K562 (cell line): Measurements from ENCODE around the gene SLC2A4RG. TPM values are rescaled to one million over a fixed set of nuclear protein-coding genes. Genes with fewer than 3 reads are reported as not detected.

ENCODE experiments used
- CCNT2 ChIP-seq: IDR thresholded peaks from 2 replicates; pipeline ENCODE4 v1.6.1; 2011; ENCODE audit warnings: borderline replicate concordance, low read depth, mild to moderate bottlenecking, moderate library complexity, mixed read lengths, low read length; ENCODE audit not compliant: insufficient read length; ENCODE audit errors: extremely low read depth
- ETV6 ChIP-seq, 3 experiments: fragments of 150-350 bp in 1 of 3; sonication (generic) in 1 of 3; formaldehyde crosslinking in 1 of 3; IDR thresholded peaks; 2 replicates each; pipeline versions ENCODE4 v1.6.1 to v1.8.0; 2014 to 2022; ENCODE audit warnings: borderline replicate concordance in 2 of 3, low read depth in 2 of 3, antibody characterized with exemption in 1 of 3, low read length in 1 of 3, mild to moderate bottlenecking in 1 of 3, missing genetic modification reagents in 1 of 3
- FOXP4 ChIP-seq: sonication (generic); formaldehyde crosslinking; IDR thresholded peaks from 2 replicates; pipeline ENCODE4 v1.8.0; 2022; ENCODE audit warnings: mild to moderate bottlenecking, missing genetic modification reagents, borderline replicate concordance
- GATAD2B ChIP-seq: fragments of 450-650 bp; IDR thresholded peaks from 2 replicates; pipeline ENCODE4 v1.6.1; 2017; ENCODE audit warnings: mild to moderate bottlenecking, borderline replicate concordance
- PCBP1 ChIP-seq: fragments of 200-400 bp; formaldehyde crosslinking; IDR thresholded peaks from 2 replicates; pipeline ENCODE4 v1.6.1; 2018; ENCODE audit warnings: mild to moderate bottlenecking, low read depth, low read length; ENCODE audit not compliant: poor library complexity, severe bottlenecking
- POLR2G ChIP-seq: fragments of 200-400 bp; formaldehyde crosslinking; IDR thresholded peaks from 2 replicates; pipeline ENCODE4 v1.6.1; 2017; ENCODE audit warnings: low read depth, mild to moderate bottlenecking, antibody characterized with exemption, low read length, moderate library complexity
- SAFB ChIP-seq: fragments of 200-400 bp; formaldehyde crosslinking; IDR thresholded peaks from 2 replicates; pipeline ENCODE4 v1.6.1; 2017; ENCODE audit warnings: low read depth, low read length, borderline replicate concordance
- THAP12 ChIP-seq: fragments of 250-450 bp; sonication (Bioruptor Pico); IDR thresholded peaks from 2 replicates; pipeline ENCODE4 v1.9.0; 2021; ENCODE audit warnings: mild to moderate bottlenecking, inconsistent platforms
- TRIM28 ChIP-seq: fragments of 450-650 bp; IDR thresholded peaks from 2 replicates; pipeline ENCODE4 v1.6.1; 2017
- YY1 ChIP-seq, 3 experiments: IDR thresholded peaks; 2 replicates each; pipeline ENCODE4 v1.6.1; 2011; ENCODE audit warnings: low read length in 2 of 3, mild to moderate bottlenecking in 2 of 3, moderate library complexity in 2 of 3, borderline replicate concordance in 1 of 3, control low read depth in 1 of 3, low read depth in 1 of 3; ENCODE audit not compliant: insufficient read depth in 3 of 3, insufficient replicate concordance in 2 of 3, control insufficient read depth in 1 of 3, insufficient read length in 1 of 3; ENCODE audit errors: extremely low read depth in 1 of 3
- ZC3H11A ChIP-seq: IDR thresholded peaks from 2 replicates; pipeline ENCODE4 v1.6.1; 2012; ENCODE audit warnings: low read depth, low read length, improper control_type of control experiment
- ZNF395 ChIP-seq: fragments of 200-800 bp; sonication (Bioruptor generic); IDR thresholded peaks from 2 replicates; pipeline ENCODE4 v1.6.1; 2017; ENCODE audit warnings: missing genetic modification characterization, missing compliant biosample characterization
- ZNF639 ChIP-seq, 2 experiments: fragments of 200-800 bp in 1 of 2; sonication (Bioruptor generic) in 1 of 2; sonication (generic) in 1 of 2; formaldehyde crosslinking in 1 of 2; IDR thresholded peaks in 1 of 2; conservative IDR thresholded peaks in 1 of 2; 2 replicates each; pipeline versions ENCODE4 v1.5.0 to v1.6.1; 2016 to 2020; ENCODE audit warnings: missing compliant biosample characterization in 1 of 2, missing genetic modification characterization in 1 of 2, missing genetic modification reagents in 1 of 2
- polyA plus RNA-seq, 8 experiments: library from polyadenylated mRNA; depleted of rRNA in 4 of 8; stranded (reverse) in 5 of 8; unstranded in 3 of 8; fragments of >200 nt; fragmentation: Nextera tagmentation in 2 of 8; fragmentation: Illumina TruSeq in 1 of 8; extraction: Ambion mirVana in 2 of 8; extraction: Trizol in 1 of 8; gene quantifications; 2 replicates each; pipeline versions ENCODE4 v1.2.1 to v1.2.3, GENCODE V29; 2011 to 2014; ENCODE audit warnings: inconsistent platforms in 1 of 8, missing spikeins in 1 of 8
- total RNA-seq, 7 experiments: library from RNA; depleted of rRNA in 6 of 7; stranded (reverse); fragments of >200 nt in 6 of 7; fragmentation: Illumina TruSeq in 2 of 7; extraction: Trizol in 2 of 7; gene quantifications; 2 replicates each; pipeline versions ENCODE4 v1.2.1 to v1.2.3, GENCODE V29; 2011 to 2021; ENCODE audit warnings: low replicate concordance in 1 of 7

Gene SLC2A4RG
- total and polyA plus RNA-seq, 9 of the 15 experiments (the other 6 are each of a cell fraction or from before 2014, with no cell fraction given): 0.34 to 97.3 (median 26.5) TPM

GRCh38 chr20:63740070-63740626 is 572 bp downstream of the SLC2A4RG start (continued):
- TF ChIP-seq ZNF395 (CRISPR knock-in tag): peak; percentile 28; the same call in 1 of the 2 replicates
- no peak for TF ChIP-seq TRIM28
- TF ChIP-seq ZNF639 (CRISPR knock-in tag; conservative IDR thresholded peaks at IDR 0.05 in 1 of 2, IDR thresholded peaks at IDR 0.05 in 1 of 2): peak in 1 of 2 experiments; percentile 97; a peak in 2 of 4 replicates
- peak; percentile 76 for TF ChIP-seq POLR2G
- TF ChIP-seq ZC3H11A: no peak
- TF ChIP-seq THAP12 (CRISPR knock-in tag): 0 out of 2 replicates have a peak, but pooled peaks have one; percentile 26
- TF ChIP-seq CCNT2: peak; percentile 6
- TF ChIP-seq ETV6 (IDR thresholded peaks at IDR 0.05; ENCODE audit: borderline replicate concordance in 1 of 2, low read depth in 2 of 2, low read length in 1 of 2): no peak
- TF ChIP-seq ETV6 (CRISPR knock-in tag; IDR thresholded peaks at IDR 0.05; ENCODE audit: borderline replicate concordance): no peak
- TF ChIP-seq YY1 (IDR thresholded peaks at IDR 0.05; ENCODE audit: borderline replicate concordance in 1 of 3, control insufficient read depth in 1 of 3, extremely low read depth in 1 of 3, insufficient read depth in 3 of 3, insufficient read length in 1 of 3, insufficient replicate concordance in 2 of 3, low read depth in 1 of 3, low read length in 2 of 3): peak in 2 of 3 experiments; percentile 74 to 83
- peak; percentile 9 for TF ChIP-seq PCBP1
- TF ChIP-seq FOXP4 (CRISPR knock-in tag): 0 out of 2 replicates have a peak, but pooled peaks have one; percentile 37
- TF ChIP-seq SAFB: peak; percentile 95
- TF ChIP-seq GATAD2B: peak; percentile 86; the same call in 1 of the 2 replicates
